NCI-H2171 treated with DMSO at 0.1 percent for 48 hours (cell line): ENCODE results near the gene METTL25.
A peak's percentile ranks its signal among the peaks of the same experiment; 100 is the strongest.

Experiments
- DNase-seq: peaks from one replicate; lab custom pipeline; 2025; lab: John Stamatoyannopoulos, UW

Gene METTL25

DNA sequence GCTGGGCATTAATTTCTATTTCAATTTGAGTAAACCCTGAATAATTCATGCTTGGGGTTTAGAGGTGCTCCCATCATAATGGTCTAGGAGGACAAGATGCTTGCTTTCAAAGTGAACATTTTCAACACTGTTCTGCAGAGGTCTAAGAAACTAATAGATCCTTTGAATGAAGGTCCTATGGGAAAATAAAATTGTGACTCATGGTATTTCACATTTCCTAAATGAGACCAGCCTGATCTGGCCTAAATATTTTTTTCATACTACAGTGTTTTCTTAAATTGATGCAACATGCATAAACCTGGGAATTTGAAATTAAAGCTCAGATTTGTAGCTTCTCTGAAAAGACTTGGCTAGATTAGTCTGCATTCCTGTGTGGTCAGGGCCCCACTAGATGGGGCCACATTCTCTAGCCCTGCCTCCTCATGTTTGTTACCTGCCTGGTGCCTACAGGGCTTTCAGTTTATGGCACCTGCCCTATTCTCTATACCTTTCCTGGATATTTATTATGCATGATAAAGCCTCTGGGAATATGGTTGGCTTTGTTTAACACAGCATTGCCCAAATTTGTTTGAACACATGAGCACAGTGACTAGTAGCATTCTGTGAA is 112.7 kb downstream of the METTL25 start:
- no peak for DNase-seq

DNA sequence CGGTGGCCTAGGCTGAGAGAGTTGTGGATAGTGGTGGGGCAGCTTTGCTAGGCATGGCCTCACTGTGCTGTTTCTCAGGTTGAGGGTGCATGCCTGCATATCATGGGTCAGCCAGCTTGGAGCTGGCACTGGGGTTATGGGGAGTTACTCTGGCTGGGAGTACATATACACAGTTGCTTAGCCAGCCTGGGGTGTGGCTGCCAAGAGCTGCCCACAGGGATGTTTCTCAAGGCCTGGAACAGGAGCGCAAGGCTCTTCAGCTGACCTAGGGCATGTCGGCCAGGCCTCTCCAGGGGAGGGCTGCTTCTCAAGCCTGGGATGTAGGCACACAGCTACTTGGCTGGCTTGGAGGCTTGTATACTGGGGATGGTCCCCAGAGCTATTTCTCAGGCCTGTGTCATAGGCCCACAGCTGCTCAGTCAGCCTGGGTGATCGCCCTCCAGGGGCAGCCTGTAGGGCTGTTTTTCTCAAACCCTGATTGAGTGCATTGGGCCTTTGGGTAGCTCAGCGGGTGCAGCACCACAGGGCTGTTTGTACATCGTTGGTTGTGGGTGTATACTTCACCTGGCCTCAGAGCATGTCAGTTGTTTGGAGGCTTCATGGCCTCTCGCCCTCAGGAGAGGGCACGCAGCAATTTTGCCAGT is 114.9 kb downstream of the METTL25 start:
- DNase-seq = no peak

- DNase-seq = no peak
Observed at GRCh38 chr12:82474181-82474797, 116.0 kb downstream of the METTL25 start.

DNA sequence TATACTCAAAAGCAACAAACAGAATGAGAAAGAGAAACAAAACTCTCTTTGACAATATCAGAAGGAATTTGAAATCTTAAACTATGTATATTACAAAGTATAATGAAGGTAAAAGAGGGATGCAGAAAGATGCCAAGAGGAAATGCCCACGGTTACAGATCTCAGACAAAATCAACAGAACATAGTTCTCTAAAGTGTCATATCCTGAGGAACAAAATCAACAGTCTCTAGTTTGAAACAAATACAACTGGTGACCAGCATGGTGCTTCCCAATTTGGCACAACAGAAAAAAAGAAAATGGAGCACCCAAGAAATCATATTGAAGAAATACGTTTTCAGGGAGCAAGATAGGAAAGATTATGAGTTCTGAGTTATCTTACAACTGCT is 116.5 kb downstream of the METTL25 start:
- DNase-seq = no peak

DNA sequence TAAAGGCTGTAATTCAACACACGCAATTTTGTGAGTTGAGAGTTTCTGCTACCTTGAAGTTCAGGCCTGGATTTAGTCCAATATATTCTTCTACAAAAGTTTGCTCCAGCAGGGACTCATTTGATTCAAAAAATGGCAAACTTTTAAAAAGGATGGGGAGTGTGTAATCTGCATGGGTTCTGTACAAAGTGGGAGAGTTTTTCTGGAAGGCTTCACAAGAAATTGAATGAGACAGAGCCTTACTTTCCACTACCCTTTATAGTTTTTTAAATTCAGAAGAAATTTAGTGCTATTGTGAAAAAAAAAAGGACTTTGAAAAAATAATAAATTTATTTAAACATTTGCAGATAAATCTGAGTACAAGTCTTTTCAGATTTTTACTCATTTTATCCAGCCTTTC is 116.9 kb downstream of the METTL25 start:
- no peak for DNase-seq

GRCh38 chr12:82476511-82476910 is 118.2 kb downstream of the METTL25 start:
- no peak for DNase-seq

- no peak for DNase-seq
Observed at GRCh38 chr12:82479511-82479910, 121.2 kb downstream of the METTL25 start.

DNA sequence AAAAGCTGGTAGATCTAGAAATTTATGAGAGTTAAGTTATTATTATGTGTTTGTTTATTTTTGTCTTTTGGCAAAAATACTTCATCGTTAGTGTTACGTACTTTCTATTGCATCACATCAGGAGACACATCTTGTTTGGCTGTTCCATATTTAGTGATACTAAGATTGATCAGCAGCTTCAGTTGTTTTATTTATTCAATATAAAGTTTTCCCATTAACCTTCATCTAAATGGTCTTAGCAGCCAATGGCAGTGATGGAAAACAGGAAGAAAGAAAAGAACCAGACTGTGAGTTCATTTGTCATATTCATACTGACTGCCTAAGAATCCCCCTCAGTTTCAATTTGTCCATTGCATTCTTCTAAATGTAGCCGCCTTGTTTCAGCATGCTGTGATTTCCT is 122.3 kb downstream of the METTL25 start:
- DNase-seq = no peak

GRCh38 chr12:82481954-82482353 is 123.6 kb downstream of the METTL25 start:
- no peak for DNase-seq

DNA sequence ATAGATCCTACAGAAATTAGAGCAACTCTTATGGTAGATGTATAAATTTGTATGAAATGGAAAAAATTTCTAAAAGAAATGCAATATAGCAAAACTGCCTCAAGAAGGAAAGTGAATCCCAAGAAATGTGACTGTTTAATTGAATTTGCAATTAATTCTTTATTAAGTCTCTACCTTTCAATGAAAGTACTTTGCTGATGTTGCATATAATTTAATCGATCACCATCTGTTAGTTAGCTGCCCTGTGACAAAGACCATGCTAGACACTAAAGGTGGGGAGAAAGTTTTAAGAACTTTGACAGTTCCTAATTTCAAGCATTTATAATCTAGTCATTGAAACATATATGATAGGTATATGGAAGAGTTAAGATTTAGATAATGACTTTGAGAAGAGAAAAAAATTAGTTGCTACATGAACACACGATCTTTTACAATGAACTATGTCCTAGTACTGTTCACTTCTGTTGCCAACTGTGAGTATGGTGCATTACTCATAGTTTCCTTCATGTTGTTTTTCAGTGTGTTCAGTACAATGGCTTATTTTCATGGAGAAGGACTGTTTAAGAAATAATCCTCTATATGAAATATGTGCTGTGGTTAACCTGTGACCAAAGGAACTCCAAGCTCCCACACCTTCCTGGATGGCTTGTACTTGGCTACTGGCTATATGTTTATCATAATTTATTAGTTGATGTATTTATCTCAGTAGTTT is 128.4 kb downstream of the METTL25 start:
- no peak for DNase-seq

- no peak for DNase-seq
Observed at GRCh38 chr12:82504409-82504808, 146.1 kb downstream of the METTL25 start.

- DNase-seq = no peak
Observed at GRCh38 chr12:82505150-82505549, 146.8 kb downstream of the METTL25 start.

- no peak for DNase-seq
Observed at GRCh38 chr12:82507686-82508085, 149.4 kb downstream of the METTL25 start.

DNA sequence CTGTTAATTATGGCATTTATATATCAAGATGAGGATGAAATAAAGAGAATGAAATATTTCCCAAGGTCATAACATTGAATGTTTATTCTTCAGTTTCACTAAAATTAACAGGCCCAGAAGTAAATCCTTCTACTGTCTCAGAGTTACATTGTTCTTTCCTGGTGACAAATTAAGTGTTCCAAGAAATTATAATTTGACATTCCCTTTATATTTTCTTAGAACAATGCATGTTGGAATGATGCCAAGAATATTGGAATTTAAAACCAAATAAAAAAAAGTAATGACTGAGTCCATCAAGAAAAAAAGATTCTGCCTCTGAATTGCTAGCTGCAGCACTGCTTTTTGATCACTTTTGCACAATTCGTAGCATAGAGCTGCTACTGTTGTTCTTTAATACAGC is 152.1 kb downstream of the METTL25 start:
- DNase-seq = peak; percentile 35

GRCh38 chr12:82514880-82515279 is 156.6 kb downstream of the METTL25 start:
- DNase-seq = no peak

DNA sequence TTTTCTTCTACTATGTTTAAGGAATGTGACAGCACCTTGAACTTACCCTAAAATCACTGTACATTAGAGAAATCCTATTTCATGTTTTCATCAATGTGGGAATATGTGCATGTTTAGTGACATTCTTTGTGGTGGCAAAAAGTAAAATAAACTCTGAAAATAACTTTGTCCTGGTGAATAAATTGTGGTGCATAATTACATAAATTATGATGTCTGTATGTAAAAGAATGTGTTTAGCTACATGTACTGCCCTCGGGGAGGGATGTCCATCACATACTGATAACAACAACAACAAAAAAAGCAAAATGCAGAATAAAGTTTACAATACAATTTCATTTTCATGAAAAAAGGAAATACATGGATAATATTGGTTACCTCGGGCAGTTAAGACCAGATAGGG is 157.3 kb downstream of the METTL25 start:
- no peak for DNase-seq

- no peak for DNase-seq
Observed at GRCh38 chr12:82517027-82517426, 158.7 kb downstream of the METTL25 start.

DNA sequence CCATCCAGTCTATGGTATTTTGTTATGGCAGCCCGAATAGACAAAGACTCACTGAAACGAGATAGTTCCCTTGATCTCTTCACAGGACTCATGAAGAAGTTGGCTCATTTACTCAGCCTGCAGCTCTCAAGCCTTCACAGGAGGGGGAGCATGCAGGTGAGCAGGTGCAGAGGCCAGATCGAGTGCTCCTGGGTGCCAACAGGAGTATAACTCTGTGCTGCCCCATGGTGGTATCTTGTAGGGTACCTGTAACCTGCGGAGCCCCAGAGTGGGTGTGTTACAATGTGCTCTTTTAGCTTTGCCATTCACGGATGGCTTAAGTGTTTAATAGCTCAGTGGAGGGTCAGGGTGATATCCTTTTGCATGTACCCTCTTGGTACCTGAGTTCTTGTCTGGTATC is 159.5 kb downstream of the METTL25 start:
- DNase-seq = no peak

- no peak for DNase-seq
Observed at GRCh38 chr12:82519510-82519909, 161.2 kb downstream of the METTL25 start.

GRCh38 chr12:82522285-82522684 is 164.0 kb downstream of the METTL25 start:
- DNase-seq = peak; percentile 51

DNA sequence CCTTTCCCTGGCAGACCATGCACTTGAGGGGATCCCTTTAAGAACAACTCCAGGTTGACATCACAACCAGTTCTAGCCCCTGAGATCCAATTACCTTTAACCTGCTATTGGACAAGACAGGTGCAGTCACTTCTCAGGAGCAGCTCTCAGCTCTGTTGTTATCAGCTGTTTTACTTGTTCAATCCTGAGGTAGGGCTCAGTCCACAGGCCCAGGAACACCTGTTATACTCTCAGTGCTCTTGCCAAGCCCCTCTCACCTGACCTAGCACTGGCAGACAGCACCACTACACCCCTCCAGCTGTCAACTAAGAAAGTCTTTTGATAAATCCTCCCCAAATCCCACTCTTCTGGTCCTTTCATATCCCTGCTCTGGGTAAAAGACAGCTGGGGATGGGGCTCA is 164.4 kb downstream of the METTL25 start:
- peak; percentile 85 for DNase-seq

DNA sequence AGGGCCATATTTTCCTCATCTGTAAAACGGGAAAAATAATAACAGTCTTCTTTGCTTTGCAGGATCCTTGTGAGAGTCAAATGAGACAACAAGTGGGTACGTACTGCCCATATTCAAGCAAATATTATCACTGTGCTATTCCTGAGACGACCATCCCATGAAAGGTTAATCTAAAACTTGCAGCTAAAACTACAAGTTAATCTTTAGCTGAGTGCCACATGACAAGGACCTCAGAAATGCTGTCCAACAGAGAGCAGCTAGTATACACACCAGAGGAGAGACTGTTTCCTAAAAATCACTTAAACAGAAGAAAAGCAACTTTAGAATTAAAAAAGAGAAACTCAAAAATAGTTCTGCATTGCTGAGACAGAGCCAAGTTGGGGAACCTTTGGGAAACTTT is 165.7 kb downstream of the METTL25 start:
- no peak for DNase-seq

DNA sequence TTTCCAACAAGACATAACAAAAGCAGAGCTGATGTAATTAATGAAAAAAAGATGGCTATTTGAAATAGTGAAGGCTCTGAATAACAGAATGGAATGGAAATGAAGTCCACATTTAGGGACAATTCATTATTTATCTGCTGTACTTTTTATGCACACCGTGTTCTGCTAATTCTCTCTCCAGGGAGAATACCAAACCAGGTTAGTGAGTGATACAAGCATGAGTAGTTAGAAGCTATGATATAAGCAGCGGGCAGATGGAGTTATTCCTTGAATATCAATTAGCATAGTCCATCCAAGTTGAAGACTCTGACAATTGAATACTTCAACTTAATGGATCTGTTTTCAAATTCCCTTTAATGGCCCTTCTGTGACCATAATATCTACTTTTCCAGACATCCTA is 166.3 kb downstream of the METTL25 start:
- peak; percentile 30 for DNase-seq
